GM12878 (cell line): Measurements from ENCODE around the gene DNMT3B.

ENCODE experiments used
- EZH2 ChIP-seq: IDR thresholded peaks from 2 replicates; pipeline ENCODE4 v1.6.1; 2012; ENCODE audit warnings: low read depth, mild to moderate bottlenecking, control low read depth, inconsistent platforms, low read length, borderline replicate concordance; ENCODE audit not compliant: control insufficient read depth
- POLR2A ChIP-seq: IDR thresholded peaks from 2 replicates; pipeline ENCODE4 v1.6.1; 2011; ENCODE audit warnings: low read depth, mild to moderate bottlenecking, low read length
- POLR2AphosphoS5 ChIP-seq: IDR thresholded peaks from 2 replicates; pipeline ENCODE4 v1.6.1; 2011; ENCODE audit warnings: mild to moderate bottlenecking, low read length, inconsistent platforms
- TBL1XR1 ChIP-seq: IDR thresholded peaks from 2 replicates; pipeline ENCODE4 v1.6.1; 2012; ENCODE audit warnings: low read depth, low read length, improper control_type of control experiment
- TF ChIP-seq, protein P1 (sequence below), 3 experiments: IDR thresholded peaks in 2 of 3; conservative IDR thresholded peaks in 1 of 3; 2 replicates each; pipeline ENCODE4 v1.5.1; 2011; ENCODE audit warnings: low read depth in 3 of 3, low read length in 3 of 3, mild to moderate bottlenecking in 3 of 3, control low read depth in 2 of 3, moderate library complexity in 2 of 3, inconsistent platforms in 1 of 3, mixed read lengths in 1 of 3; ENCODE audit not compliant: control insufficient read depth in 2 of 3, insufficient read depth in 1 of 3; ENCODE audit errors: extremely low read depth in 1 of 3
- TF ChIP-seq, protein P2 (sequence below): IDR thresholded peaks from 2 replicates; pipeline ENCODE4 v1.6.1; 2012; ENCODE audit warnings: mild to moderate bottlenecking, low read depth, low read length
- TF ChIP-seq, protein P3 (sequence below): IDR thresholded peaks from 2 replicates; pipeline ENCODE4 v1.6.1; 2011; ENCODE audit warnings: mild to moderate bottlenecking, low read depth, low read length, moderate library complexity; ENCODE audit not compliant: insufficient replicate concordance

DNA sequence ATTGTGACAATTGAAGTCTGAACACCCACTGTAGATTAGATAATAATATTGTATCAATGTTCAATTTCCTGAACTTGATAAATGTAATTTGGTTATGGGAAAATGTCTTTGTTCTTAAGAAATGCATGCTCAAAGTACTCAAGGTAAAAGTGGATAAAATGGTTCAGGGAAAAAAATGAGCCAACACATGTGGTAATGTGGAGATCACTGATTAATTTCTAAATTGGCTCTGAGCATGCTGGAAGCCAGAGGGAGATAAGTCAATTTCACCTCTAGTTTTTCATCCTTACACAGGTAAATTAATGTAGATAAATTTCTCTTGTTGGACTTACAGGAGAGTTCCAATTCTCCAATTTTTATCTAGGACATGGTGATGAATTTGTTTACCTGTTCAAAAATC lies 10.9 kb upstream of the DNMT3B start:
- TF ChIP-seq, protein P1, sequence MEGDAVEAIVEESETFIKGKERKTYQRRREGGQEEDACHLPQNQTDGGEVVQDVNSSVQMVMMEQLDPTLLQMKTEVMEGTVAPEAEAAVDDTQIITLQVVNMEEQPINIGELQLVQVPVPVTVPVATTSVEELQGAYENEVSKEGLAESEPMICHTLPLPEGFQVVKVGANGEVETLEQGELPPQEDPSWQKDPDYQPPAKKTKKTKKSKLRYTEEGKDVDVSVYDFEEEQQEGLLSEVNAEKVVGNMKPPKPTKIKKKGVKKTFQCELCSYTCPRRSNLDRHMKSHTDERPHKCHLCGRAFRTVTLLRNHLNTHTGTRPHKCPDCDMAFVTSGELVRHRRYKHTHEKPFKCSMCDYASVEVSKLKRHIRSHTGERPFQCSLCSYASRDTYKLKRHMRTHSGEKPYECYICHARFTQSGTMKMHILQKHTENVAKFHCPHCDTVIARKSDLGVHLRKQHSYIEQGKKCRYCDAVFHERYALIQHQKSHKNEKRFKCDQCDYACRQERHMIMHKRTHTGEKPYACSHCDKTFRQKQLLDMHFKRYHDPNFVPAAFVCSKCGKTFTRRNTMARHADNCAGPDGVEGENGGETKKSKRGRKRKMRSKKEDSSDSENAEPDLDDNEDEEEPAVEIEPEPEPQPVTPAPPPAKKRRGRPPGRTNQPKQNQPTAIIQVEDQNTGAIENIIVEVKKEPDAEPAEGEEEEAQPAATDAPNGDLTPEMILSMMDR (IDR thresholded peaks at IDR 0.05 in 2 of 3, conservative IDR thresholded peaks at IDR 0.05 in 1 of 3; ENCODE audit: control insufficient read depth in 2 of 3, extremely low read depth in 1 of 3, insufficient read depth in 1 of 3, low read depth in 3 of 3, low read length in 3 of 3), result no peak
- TF ChIP-seq, protein P2, sequence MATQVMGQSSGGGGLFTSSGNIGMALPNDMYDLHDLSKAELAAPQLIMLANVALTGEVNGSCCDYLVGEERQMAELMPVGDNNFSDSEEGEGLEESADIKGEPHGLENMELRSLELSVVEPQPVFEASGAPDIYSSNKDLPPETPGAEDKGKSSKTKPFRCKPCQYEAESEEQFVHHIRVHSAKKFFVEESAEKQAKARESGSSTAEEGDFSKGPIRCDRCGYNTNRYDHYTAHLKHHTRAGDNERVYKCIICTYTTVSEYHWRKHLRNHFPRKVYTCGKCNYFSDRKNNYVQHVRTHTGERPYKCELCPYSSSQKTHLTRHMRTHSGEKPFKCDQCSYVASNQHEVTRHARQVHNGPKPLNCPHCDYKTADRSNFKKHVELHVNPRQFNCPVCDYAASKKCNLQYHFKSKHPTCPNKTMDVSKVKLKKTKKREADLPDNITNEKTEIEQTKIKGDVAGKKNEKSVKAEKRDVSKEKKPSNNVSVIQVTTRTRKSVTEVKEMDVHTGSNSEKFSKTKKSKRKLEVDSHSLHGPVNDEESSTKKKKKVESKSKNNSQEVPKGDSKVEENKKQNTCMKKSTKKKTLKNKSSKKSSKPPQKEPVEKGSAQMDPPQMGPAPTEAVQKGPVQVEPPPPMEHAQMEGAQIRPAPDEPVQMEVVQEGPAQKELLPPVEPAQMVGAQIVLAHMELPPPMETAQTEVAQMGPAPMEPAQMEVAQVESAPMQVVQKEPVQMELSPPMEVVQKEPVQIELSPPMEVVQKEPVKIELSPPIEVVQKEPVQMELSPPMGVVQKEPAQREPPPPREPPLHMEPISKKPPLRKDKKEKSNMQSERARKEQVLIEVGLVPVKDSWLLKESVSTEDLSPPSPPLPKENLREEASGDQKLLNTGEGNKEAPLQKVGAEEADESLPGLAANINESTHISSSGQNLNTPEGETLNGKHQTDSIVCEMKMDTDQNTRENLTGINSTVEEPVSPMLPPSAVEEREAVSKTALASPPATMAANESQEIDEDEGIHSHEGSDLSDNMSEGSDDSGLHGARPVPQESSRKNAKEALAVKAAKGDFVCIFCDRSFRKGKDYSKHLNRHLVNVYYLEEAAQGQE, result no peak
- TF ChIP-seq POLR2AphosphoS5, result no peak
- TF ChIP-seq, protein P3, sequence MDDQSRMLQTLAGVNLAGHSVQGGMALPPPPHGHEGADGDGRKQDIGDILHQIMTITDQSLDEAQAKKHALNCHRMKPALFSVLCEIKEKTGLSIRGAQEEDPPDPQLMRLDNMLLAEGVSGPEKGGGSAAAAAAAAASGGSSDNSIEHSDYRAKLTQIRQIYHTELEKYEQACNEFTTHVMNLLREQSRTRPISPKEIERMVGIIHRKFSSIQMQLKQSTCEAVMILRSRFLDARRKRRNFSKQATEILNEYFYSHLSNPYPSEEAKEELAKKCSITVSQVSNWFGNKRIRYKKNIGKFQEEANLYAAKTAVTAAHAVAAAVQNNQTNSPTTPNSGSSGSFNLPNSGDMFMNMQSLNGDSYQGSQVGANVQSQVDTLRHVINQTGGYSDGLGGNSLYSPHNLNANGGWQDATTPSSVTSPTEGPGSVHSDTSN, result no peak
- no peak for TF ChIP-seq TBL1XR1
- no peak for TF ChIP-seq EZH2
- no peak for TF ChIP-seq POLR2A
